NCI-H1930 (cell line): ENCODE results near the gene TARBP2.
A peak's percentile ranks its signal among the peaks of the same experiment; 100 is the strongest.
"Not testable (repeated sequence)": the region's sequence is repeated elsewhere in the genome, so short reads cannot be mapped to it uniquely, and the experiment has no call there.

ENCODE experiments used
- DNase-seq, 2 experiments: peaks; one replicate each; lab custom pipeline; 2025; lab: John Stamatoyannopoulos, UW

TARBP2 gene

DNA sequence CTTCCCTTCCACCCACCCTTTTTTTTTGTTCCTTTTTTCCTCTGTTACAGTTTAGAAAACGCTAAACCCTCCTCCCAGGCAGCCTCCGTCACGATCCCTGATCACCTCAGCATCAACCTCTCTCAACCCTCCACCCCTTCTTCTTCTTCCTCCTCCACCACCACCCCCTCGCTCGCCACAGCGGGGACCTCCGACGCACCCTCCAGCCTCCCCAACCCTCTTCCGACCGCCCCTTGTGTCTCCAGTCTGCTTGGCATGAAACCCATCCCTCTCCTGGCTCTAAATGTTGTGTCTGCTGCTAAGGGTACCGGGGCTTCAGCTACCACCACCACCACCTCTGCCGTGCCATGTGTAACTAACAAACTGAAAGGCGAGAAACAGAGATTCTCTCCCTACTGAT, 26.3 kb upstream of the TARBP2 start:
- DNase-seq: no peak

DNA sequence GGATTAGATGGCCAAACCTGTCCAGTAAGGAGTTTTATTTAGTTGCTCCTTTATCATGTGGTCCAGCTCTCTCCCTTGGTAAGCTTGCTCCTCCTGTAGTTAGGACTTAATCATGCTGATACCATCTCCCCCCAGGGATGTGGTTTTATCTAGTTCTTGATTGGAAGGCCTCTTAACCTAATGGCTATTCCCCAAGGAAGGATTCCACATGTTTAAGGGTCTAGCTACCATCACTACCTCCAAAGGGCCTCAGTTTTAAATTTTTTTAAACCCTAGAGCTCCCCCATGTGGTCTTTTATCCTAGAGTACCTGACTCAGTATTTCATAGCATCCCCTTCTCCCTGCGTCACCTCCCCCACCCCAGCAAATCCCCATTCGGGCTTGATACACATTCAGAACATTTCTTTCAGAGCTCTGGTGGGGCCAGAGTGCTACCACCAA, 24.3 kb upstream of the TARBP2 start:
- DNase-seq: peak in 1 of 2 experiments; percentile 15

DNA sequence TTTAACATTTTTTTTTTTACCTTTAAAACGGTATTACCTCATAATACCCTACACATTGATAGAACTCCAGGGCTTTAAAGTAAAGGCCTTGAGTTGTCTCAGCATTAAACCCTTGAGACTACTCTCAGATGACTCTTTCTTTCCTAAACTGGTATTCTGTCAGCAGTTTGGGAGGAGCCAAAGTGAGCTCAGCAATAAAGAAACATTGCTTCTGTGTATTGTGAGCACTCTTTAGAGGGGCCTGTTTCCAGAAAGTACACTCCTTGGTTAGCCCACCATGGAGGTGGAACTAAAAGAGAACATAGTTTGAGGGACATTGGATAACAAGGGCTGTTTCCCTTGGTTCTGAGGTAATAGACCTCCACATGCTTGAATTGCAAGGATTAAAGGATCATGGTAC, 22.2 kb upstream of the TARBP2 start:
- no peak for DNase-seq

DNA sequence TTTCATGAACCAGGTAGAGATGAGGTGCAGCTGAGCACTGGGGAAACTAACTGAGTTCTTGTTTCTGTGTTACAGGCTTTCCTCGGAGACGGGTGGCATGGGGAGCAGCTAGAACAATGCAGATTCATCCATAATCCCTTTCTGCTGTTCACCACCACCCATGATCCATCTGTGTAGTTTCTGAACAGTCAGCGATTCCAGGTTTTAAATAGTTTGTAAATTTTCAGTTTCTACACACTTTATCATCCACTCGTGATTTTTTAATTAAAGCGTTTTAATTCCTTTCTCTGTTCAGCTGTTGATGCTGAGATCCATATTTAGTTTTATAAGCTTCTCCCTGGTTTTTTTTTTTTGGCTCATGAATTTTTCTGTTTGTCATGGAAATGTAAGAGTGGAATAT, 21.8 kb upstream of the TARBP2 start:
- no peak for DNase-seq

DNA sequence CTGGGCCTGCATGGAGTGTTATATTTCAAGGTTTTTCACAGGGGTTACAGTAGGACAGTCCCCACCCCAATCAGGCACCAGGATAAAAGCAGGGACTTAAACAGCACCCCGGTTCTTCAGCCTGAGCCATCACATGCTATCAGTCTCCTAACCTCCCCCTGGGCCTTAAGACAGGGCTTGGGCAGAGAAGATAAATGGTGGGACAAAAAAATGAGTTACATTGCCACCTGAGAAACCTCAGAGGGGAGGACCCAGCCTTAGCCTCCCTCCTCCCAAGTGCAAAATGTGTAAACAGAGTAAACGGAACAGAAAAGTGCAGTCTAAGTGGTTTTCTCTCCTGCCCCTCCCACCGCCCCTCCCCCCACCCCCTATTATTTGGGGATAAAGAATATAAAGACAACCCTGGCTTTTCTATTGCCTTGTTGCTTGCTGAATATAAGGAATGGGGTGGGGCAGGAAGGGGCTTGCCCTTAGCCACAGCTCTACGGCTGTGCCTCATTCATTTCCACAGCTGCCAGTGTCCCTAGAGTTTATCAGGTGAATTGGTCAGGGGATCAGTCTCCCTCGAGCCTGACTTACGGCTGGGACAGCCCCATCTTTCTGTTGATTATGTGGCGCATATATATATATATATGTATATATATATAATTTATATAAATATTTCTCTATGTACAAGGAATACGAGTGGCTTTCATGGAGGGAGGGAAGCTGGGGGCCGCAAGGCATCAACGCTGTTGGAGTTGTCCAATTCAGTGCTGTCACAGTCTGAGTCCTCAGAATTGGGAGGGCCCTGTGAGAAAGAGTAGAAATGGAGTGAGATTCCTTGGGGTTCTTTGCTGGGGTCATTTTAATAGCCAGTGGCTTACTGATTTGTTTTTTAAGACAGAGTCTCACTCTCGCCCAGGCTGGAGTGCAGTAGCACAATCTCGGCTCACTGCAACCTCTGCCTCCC, 20.3 kb upstream of the TARBP2 start:
- no peak for DNase-seq

DNA sequence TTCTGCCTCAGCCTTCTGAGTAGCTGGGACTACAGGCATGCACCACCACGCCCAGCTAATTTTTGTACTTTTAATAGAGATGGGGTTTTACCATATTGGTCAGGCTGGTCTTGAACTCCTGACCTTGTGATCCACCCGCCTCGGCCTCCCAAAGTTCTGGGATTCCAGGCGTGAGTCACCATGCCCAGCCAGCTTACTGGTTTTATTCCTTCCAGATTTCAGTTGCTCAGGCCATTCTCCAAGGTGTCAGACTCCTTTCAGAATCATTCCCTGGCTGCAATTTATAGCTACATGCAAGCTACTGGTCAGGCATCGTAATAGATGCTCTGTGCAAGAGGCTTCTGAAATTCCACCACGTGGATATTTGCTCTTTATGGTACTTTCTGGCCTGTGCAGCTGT, 19.6 kb upstream of the TARBP2 start:
- not testable (repeated sequence) for DNase-seq

DNA sequence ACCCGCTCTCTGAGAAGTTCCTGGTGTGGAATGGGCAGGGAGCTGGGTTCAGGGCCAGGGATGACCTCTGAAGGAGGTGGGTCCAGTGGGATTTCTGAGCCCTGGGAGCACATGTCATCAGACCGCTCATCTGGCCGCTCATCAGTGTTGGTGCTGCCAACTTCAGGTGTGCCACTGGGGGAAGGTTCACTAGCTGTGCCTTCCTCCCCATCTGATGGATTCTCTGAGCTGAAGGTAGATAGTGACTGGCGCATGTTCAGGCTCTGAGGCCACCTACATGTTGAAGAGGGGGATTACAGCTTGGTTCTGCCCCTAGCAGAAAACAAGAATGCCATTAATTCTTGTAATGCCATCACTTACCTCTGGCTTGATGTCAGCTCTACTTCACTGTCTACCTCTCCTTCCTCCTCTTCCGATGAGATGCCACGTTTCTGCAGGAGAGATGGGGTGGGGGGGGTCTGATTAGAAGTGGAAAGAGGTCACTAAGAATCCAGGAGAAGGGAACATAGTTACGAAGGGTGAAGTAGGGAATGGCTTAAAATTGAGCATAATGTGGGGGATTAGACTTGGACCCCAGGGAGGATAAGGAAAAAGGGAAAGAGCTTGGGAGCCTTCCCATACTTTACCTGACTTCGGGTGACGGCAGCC, 19.0 kb upstream of the TARBP2 start:
- DNase-seq: no peak

DNA sequence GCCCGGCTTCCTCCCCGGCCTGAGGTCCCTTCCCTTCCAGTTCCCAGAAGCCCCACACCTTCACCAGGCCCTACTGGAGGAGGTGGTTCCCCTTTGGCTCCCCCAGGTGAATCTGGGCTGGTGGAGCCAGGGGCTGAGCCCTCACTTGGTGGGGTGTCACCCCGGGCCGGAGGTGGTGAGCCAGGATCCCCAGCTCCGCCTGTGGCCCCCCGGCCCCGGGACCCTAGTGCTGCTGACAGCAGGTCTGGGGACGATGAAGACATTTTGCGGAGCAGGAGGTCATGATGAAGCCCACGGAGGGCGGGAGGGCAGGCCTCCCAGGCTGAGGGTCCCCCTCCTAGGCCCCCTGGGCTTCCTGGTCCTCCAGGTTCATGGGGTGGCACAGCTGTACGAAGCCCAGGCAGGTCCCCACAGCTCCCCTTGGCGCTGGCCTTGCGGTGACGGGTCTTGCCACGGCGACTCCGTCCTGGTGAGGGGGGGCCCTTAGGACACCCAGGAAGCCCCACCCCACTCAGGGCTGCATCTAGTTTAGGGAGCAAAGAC, 18.4 kb upstream of the TARBP2 start:
- no peak for DNase-seq

DNA sequence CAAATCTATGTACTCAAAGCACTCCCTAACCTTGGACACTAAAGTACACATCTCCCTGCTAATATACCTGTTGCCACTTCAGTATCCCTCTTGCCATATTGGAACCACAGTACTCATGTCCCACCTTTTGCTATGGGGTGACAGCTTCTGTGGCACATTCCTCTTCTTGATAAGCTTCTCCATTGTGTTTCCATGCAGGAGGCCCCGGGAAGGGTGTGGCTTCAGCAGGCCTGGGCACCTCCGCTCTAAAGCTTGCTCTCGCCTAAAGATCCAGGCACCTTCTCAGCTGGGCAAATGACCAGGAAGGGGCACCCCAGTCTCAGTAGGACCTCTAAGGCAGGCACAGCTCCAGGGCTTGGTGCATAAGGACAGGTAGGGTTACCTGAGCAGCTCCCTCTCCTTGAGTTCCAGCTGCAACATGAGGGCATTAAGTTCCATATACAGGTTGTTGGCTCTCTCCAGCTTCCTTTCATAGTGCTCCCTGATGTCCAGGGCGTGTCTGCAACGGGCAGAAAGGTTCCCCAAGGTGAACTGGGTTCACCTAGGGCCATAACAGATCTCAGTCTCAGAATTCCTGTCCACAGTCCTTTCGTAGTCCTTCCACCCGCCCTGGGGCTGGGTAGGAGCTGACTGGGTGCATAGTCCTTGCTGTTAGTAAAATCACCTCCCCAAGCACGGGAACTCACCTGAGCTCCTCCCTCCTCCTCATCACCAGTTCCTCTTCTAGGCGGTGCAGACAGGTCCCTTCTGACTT, 17.7 kb upstream of the TARBP2 start:
- no peak for DNase-seq

DNA sequence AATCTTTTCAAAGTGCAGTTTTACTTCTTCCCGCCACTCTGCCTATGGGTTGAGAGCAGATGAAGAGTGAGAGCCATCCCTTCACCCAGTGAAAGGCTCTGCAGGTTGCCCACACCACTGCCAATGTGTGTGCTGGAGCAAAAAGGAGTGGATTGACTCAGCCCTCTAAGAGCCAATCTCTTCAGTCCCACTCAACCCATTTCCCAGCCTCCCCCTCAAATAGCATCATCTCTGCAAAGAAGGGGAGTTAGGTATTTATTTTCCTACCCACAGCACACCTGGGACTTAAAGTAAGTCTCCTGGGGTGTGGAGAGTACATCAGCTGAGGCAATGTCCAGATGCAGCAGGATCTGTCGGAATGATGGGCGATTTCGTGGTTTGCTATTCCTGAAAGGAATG, 17.1 kb upstream of the TARBP2 start:
- DNase-seq: no peak

DNA sequence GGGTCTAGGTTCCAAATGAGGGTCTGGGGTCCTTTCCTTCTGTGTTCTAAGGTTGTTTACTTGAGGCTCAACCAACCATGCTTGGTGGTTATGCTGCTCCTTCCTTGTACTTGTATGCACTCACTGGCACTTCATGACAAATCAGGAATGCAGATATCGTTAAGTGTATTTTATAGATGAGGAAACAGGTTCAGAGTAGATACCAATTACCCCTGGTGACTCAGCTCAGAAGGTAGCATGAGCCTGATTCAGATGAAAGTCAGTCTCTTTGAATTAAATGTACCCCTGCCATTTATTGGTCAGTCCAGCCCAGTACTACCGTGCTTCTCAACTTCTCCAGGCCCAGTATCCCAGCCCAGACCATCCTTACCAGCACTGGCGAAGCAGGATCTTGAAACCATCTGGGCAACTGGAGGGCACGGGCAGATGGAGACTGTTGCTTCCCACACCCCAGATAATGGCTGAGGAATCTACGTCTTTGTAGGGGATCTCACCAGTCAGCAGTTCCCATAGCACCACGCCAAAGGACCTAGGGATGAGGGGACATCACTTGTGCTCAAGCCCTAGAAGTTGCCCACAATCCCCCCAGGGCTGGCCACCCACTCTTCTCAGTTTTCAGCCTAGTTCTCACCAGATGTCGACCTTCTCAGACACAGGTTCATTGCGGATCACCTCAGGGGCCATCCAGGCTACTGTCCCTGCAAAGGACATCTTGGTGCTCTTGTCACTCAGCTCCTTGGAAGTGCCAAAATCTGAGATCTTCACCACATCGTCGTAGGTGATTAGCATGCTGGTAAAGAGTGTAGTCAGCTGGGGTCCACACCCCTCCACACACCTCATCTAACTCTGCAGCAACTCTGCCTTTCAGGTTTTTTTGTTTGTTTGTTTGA, 16.2 kb upstream of the TARBP2 start:
- DNase-seq: no peak

DNA sequence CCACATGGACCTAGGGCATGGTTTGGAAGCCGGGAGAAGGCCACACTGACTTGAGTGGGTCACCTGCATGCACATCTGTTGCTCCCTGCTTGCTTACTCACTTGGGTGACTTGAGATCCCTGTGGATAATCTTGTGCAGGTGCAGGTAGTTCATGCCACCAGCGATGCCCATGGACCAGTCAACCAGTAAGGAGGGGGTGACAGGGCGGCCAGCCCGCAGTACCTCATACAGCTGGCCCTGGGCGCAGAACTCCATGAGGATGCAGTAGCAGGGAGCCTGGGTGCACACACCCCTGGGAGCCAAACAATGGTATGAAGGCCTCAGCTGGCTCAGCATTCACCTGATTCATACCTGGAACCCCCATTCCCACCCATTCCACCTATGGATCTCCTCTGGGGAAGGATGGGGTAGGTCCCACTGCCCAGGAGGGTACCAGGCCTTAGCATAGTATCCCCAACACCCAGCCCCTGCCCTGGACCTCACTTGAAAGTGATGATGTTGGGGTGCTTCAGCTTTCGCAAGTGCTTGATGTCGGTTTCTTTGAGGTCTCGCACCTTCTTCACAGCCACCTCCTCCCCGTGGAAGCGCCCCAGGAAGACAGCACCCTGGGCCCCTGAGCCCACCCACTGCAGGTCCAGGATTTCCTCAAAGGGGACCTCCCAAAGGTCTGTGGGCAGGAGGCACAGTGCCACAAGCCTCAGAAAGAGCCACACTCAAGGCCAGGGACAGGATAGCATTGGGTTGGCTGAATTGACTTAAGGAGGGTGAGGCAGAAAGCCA, 14.9 kb upstream of the TARBP2 start:
- DNase-seq: no peak

DNA sequence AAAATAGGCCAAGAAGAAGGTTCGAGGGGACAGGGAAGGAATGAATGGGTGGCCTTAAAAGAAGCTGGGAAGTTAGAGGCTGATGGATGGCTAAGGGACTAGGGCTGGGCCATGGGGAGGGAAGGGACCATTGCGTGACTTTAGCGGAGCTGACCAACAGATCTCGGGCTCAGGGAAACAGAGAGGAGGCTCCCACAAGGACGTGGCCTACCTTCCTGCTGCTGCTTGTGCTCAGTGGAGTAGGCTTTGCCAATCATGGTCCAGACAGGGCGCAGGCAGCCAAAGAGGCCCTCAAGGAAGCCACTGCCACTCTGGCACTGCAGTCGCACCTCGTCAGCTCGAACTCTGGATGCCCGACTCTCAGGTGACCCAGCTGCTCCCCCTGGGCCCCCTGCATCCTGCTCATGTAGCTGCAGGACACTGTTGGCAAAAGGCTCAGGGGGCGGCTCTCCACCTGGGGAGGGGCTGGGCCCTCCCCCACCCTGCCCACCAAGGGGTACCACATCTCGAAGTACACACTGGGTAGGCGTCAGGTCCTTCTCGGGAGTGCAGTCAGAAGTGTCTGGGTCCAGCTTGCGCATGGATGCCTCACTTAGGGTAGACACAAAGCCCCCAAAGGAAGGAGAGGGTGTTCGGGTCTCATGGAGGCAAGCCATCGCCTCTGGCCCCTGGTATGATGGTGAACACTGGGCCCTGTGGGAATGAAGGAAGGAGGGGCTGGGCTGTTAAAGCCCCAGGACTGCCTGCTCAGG, 14.2 kb upstream of the TARBP2 start:
- DNase-seq: no peak

DNA sequence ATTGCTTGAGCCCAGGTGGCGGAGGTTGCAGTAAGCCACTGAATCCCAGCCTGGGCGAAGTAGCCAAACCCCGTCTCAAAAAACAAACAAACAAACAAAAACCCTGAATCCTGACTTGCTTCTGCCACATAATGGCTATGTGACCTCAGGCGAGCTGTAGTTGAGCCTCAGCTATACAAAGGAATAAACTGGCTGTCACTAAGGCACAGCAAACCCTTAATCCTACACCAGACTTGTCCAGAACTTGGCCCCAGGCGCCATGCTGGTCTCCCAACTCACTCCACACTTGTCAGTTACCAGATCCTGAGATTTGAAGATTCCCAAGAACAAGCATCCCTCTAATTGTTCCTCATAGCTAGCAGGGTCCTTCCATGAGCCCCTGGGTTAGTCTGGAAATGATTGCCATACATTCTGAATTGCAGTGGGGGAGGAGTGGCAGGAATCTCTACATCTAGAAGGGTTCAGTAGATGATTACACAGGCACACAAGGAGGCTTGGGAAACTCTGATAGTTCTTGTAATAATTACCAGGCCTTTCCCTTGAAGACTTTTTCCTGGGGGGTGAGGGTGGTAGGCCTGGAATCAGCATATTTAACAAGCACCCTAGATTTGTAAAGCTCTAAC, 11.7 kb upstream of the TARBP2 start:
- DNase-seq: no peak

DNA sequence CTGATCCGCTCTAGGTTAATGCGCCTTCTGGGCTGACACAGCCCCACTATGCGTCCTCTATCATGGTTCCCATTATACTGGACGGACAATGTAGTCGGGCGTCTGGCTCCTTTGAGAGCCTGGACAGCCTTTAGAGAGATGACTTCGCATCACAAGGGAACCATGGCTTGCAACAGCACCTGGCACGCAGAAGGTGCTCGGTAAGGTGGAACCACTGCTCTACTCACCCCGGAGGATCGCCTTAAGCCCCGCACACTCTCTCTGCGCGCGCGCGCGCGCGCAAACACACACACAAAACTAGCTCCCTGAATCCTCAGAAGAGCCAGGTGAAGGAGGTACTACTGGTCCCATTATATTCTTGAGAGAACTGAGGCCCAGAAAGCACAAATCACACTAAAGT, 8.9 kb upstream of the TARBP2 start:
- no peak for DNase-seq

DNA sequence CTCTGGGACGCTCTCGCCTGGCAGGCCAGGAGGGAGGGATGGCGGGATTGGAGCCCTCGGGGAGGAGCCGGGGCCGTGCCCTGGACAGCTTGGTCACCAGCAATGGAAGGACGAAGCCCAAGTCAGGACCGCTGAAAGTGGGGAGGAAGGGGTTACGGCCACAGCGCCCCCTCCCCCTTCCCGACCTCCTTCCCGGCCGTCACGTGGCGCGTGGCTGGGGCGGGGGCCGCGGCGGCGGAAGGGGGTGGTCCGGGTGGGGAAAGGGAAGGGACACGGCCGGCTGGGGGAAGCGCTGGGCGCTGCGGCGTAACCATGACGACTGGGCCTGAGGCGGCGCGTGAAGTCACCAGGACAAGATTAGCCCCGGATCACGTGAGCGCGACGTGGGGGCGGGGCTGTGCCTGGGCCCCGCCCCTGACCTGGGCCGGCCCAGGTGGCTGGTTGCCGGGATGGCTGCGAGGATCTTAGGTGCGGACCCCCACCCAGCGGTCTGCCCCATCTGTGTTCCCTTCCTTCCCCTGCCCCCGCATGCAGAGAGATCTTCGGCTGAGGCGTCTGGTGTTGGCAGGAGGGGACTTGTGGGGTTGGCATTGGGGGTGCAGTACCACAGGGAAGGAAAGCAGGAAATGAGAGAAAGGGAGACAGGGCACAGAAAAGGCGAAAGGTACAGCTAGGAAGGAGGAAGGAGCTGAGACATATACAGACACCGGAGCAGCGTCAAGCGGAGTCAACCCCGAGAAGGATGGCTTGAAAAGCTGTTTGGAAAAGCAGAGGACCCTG, 8.1 kb upstream of the TARBP2 start:
- DNase-seq: peak; percentile 86 to 93

DNA sequence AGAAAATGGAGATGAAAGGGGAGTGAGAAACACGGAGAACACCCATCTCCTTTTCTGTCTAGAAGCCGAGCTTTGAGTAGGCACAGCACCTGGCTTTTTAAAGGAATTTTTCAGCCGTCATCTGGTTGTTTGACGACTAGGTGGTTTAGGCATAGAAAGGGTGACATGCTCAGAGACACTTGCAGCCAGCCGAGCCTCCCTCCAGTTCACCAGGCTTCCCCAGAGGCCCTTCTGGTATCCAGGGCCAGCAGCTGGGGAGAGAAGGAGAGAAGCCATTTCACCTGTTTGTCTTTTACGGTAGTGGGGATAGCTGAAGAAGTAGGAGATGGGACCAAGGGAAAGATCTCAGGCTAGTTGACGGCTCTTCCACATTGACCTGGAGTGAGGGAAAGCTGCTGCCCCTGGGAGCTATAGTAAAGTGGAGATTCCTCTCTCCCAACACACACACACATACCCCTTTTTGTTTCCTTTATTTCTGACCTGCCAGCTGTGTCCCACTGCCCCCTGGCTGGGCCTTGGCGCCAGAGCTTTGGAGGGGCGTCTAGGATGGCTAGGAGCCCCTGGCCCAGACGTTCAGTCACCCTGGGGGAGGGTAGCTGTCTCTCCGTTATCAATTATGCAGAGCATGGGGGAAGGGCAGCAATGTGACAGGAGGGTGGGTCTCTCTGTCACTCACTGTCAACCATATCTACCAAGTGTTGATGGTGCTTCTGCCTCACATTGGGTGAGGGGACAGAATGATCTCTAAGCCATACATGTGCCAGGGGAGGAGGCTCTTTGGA, 7.3 kb upstream of the TARBP2 start:
- no peak for DNase-seq
